22Rv1 (cell line): ENCODE results near the gene SLC47A1.

Experiments used
- ZFX ChIP-seq: fragments of 450-650 bp; IDR thresholded peaks from 2 replicates; pipeline ENCODE4 v1.6.1; 2017; ENCODE audit warnings: antibody characterized with exemption, borderline replicate concordance
- TF ChIP-seq, protein P1 (sequence below): fragments of 450-650 bp; IDR thresholded peaks from 2 replicates; pipeline ENCODE4 v1.5.1; 2017; ENCODE audit warnings: mild to moderate bottlenecking

DNA sequence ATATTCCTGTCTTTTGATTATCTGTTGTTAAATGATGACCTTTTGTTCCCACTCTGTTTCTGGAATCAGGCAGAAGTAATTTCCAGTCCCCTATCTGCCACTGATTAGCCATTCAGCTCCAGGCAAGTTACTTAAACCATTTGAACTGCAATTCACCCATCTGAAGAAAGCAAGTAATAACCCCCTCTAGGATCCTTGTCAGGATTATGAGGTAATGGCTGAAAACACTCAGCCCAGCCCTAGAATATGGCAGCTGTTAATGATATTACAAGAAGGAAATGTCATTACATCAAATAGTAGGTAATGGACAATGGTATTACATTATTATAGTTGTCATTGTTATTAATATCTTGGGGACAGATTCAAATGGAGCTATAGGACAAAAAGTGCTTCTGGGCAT is 16.0 kb upstream of the SLC47A1 start:
- TF ChIP-seq, protein P1, sequence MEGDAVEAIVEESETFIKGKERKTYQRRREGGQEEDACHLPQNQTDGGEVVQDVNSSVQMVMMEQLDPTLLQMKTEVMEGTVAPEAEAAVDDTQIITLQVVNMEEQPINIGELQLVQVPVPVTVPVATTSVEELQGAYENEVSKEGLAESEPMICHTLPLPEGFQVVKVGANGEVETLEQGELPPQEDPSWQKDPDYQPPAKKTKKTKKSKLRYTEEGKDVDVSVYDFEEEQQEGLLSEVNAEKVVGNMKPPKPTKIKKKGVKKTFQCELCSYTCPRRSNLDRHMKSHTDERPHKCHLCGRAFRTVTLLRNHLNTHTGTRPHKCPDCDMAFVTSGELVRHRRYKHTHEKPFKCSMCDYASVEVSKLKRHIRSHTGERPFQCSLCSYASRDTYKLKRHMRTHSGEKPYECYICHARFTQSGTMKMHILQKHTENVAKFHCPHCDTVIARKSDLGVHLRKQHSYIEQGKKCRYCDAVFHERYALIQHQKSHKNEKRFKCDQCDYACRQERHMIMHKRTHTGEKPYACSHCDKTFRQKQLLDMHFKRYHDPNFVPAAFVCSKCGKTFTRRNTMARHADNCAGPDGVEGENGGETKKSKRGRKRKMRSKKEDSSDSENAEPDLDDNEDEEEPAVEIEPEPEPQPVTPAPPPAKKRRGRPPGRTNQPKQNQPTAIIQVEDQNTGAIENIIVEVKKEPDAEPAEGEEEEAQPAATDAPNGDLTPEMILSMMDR = no peak
- no peak for TF ChIP-seq ZFX
